ENCODE results near the gene CASZ1.

CASZ1 gene

DNA sequence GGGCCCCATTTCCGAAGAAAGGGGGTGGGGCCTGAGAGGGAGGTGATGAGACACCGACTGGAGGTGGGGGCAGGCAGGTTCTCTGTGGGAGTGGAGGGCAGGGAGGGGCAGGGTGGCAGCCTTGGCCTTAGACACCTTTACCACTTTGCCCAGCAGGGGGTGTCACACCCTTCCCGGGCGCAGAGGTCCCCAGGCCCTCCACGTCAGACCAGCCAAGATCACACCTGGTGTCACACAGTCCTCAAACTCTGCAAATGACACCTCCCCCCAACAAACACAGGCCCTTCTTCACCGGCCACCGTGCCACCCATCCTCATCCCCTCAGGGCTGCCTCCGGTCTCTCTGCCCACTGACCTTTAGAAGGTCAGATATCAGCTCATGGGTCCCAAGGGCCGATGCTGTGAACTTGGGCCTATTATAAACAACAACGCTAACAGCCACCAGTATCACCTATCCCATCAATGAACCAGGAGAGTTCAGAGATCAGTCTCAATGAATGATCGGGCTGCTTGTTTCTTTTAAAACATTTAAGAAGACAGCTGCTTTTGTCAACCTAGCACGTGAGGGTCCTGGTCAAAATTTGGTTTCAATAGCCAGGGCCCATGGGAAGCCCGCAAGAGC lies 103.9 kb downstream of the CASZ1 start:
- DNase-seq (ENCODE audit: extremely low read depth in 1 of 2, low read depth in 1 of 2) = peak in 1 of 2 donors; percentile 70

DNA sequence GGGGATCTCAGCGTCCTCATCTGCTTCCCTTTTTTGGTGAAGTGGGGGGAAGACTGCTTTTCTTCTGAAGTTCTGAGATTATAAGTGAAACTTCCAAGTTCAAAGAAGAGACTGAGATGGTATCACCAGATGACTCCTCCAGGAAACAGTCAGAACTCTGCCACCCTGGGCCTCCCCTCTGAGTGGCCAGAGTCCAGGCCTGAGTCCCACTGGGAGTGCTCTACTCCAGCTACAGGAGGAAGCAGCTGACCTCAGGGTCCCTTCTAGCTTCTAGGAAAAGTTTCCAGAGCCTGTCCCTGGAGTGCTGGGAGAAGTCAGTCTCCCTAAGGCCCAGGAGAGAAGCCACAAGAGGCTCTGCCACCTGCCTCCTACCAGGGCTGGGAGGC lies 104.7 kb downstream of the CASZ1 start:
- DNase-seq (ENCODE audit: extremely low read depth in 1 of 2, low read depth in 1 of 2) = peak in 1 of 2 donors; percentile 25

DNA sequence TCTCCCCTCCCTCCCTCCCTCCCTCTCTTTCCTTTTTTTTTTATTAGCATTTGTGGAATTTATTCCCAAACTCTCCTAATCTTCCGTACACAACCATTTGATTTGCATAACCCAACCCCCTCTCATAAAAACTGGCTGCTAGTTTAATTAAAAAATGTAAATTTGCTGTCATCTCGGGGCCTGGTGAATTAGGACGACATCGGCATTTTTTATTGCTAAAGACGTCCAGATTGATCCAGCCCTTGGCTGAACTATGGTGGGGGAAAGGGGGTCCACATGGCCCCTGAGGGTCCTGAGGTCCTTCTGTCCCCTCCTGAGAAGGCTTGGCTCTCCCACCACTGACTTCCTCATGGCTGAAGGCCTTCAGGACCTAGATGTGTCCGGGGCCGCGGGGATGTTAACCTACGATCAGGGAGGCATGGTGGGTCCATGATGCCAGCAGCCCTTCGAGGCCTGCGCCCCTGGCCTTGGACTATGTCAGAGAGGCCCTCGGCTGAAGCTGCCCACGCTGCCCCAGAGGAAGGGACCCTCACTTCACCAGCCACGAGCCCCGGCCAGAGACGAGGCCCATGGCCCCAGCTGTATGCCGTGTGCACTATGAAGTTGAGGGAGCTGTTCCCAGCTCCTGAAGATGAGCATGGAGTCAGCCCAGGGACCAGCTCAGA lies 105.2 kb downstream of the CASZ1 start:
- no peak for DNase-seq (ENCODE audit: extremely low read depth in 1 of 2, low read depth in 1 of 2)

DNA sequence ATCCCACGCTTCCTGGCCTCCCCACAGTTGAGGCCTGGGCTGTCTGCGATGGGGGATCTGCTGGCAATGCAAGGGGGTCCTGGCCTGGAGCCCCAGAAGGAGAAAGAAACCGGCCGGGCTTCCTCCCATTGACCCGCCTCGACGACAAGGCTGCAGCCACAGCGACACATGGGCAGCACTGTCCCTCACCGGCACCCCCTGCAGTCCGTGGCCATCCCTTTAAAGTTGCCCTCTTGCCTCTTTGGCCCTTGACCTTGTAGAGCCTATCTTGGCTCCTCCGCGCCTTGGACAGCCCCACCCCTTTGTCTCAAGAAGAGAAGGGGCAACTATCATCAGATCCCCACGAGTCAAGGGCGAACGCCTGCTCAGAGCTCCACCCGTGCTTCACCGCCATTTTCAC lies 106.0 kb downstream of the CASZ1 start:
- no peak for DNase-seq (ENCODE audit: extremely low read depth in 1 of 2, low read depth in 1 of 2)

DNA sequence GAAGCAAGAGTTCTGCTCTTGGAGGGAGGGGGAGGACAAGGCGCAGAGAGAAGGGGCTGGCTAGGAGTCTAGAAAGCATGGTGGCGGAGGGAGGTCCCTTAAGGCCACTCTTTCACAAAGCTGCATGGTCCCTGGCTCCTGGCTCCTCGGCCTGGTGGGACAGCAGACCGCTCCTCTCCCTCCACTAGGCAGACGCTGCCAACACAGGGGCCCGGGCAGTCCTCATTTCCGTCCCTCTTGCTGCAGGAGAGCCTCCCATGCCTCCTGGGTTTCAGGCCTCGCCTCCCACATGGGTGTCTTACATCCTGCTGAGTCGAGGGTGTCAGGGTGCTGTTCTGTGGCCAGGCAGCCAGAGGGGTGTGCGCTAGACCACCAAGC lies 108.0 kb downstream of the CASZ1 start:
- DNase-seq (ENCODE audit: extremely low read depth in 1 of 2, low read depth in 1 of 2) = no peak

DNA sequence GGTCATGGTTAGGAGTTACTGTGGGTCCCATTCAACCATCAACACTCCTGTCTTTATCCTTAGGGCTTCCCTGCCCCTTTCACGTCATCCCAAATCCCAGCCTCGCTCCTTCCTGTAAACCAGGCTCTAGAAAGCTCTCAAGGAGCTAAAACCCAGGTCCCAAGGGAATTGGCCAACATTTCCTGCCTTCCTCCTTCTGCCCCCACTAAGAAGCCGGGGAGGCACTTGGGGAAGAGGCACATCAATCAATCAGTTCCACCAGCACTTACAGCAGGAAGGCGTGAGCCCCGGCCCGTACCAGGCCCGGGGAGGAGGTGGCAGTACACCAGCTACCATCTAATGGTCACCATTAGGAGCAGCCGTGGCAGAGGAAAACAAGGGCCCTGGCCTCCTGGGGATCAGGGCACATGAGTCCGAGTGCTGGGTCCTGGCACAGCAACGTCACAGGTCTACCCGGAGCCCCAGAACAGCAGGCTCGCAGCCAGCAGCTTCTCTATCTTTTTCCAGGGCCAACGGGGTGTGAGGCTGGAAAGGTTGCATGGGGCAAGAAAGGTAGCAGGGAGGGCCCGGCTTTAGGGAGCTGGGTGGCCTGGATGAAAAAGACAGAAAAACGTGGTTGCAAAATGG lies 108.6 kb downstream of the CASZ1 start:
- DNase-seq (ENCODE audit: extremely low read depth in 1 of 2, low read depth in 1 of 2) = no peak

DNA sequence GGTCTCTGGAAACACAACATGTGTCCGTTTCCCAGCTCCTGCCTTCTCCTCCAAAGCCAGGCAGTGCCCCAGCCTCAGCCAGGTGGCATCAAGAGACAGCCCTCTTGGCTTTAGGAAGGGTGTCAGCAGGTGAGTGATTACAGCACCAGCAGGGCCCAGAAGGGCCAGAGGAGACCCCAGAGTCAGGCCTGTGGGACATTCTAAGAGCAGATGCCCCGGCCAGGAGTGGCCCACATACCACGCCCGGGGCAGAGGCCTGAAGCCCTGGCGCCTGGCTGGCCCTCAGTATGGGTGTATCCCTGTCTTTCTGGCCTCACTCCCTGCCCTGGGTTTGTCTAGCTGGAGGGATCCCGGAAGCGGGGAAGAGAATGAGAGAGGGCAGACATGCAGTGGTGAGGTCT lies 109.2 kb downstream of the CASZ1 start:
- DNase-seq (ENCODE audit: extremely low read depth in 1 of 2, low read depth in 1 of 2) = no peak

DNA sequence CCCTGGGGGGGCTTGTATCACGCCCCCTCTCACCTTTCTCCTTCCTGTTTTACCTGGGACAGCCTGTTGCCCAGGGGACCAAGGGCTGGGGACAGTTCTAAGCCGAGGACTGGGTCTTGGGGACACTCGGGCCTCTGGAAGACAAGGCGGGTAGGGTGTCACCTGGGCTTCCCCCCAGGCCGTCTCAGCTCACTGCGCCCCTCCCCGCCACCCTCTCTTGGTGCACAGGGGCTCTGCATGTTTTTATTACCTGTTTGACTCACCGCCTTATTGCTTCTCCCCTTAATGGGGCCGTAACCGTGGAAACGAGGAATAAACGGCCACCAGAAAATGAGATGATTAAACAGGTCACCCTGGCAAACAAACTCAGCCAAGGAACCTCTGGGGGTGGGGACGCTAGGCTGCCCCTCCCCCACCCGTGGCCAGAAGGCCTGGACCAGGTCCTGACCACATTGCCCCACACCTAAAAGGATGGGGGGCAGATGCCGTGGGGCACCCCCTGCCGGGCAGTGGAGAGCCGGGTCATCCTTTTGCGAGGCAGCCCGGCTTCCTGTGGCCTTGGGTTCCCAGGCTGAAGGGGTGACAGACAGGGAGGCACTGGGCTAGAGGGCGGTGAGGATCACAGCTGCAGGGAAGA lies 109.9 kb downstream of the CASZ1 start:
- no peak for DNase-seq (ENCODE audit: extremely low read depth in 1 of 2, low read depth in 1 of 2)

DNA sequence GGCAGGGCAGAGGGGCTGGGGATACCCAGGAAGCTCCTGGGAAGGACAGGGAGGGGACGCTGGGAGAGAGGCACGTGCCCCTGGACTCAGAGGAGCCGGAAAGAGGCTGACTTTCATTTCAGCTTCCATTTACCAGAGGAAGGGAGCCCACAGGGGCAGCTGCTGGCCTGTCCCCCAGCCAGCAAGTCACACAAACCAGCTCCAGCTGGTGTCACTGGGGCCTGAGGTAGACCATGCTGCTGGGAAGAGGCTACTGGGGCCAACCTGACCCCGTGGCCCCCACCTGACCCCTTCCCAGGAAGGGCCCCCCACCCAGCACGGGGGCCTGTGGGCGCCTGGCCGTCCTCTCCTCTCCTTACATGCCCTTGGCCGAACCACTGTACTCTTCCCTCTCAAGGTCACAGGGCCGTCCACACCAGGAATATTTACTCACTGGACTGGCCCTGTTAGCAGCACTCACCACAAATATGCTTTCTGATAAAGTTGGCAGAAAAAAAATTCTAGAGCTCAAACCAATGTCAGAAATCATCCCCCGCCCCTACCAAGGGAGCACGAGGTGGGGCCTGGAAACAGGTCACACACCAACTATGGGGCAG lies 110.5 kb downstream of the CASZ1 start:
- DNase-seq (ENCODE audit: extremely low read depth in 1 of 2, low read depth in 1 of 2) = no peak

DNA sequence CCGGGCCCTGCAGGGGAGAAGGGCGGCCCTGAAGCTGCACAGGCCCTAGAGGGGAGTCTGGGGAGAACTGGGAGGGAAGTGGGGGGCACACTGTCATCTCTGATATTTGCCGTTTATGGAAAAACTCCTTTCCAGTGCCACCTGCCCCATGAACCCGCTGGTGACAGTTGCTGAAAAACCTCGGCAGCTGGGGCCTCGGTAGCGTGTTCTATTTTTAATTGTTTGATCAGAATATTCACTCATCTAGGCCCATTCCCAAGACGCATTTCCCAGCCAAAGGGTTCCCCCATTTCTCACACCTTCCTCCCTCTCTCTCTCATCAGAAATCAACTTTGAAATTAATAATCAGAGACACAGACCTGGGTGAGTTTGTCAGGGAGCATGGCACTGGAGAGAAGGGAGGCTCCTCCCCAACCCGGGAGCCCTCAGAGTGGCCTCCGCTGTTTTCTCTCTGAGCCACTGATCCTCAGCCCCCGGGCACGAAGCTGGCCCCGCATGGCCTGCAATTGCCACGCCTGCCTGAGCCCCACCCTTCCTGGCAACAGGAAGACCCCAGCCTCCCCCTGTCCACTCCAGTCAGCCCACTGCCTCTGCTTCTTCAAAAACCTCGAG lies 111.1 kb downstream of the CASZ1 start:
- DNase-seq (ENCODE audit: extremely low read depth in 1 of 2, low read depth in 1 of 2) = no peak

DNA sequence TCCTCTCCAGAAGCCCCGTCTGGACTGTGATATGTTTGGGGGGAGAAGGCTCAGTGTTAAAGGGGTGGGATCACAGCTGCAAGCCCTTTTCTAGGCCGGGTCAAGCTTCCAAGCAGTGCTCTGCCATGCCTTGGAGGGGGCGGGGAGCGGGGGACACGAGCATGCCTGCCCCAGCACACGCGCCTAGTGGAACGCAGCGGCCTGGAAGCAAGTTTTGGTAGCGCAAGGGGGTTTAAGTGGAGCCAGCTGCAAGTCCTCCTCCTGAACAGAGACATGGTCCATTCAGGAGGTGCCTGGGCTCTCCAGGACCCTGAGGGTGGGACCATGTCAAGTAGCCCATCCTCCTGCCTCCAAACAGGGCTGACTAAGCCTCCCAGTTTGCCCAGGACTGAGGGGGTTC lies 112.2 kb downstream of the CASZ1 start:
- no peak for DNase-seq (ENCODE audit: extremely low read depth in 1 of 2, low read depth in 1 of 2)

DNA sequence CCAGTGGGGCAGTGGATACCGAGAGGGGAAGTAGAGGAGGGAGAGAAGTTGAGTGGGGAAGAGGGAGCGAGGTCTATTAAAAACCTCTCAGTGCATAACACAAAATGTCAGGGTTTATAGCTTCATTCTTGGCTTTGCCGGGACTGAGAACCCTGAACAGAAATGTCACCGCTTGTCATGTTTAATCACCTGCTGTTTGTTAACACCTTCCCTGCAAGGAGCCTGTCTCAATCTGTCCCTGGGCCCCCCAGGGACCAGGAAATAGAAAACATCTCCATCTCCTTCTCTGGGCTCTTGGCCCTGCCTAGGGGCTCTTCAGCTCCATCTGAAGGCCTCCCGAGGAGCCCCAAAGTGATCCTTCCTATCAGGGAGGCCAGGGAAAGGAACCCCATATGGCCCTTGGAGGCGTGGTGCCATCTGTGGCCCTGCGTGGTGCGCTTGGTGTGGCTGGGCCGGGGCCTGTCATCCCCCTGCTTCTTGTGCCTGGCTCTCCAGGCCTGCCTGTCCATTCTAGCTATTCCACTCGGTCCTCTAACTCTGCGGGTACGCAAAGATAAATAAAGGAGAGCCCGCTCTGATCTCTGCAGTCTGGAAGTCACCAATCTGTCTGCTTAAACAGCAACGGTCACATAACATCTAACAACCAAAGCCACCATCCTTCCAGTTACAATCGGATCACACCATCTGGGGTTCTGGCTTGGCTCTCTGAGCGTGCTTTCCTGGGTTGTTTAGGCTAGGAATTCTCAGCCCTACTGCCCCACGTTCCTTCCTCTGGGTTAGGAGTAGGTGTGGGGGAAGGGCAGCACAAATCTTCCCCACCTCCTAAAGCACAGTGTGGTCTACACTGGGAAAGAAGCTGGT lies 113.8 kb downstream of the CASZ1 start:
- DNase-seq (ENCODE audit: extremely low read depth in 1 of 2, low read depth in 1 of 2) = no peak

DNA sequence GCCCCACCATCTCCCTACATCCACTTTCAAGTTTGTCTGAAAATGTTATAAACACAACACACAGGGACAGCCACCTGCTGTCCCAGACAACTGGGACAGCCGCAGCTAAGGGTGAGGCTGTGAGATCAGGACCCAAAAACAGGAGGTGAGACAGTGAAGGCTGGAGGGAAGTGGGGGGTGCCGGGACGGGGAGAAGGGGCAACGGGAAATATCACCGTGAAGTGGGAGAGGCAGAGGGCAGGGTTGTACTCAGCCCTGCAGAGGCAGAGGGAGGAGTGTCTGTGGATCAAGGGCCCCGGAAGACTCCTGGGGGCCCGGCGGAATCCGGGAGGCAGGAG lies 114.4 kb downstream of the CASZ1 start:
- no peak for DNase-seq (ENCODE audit: extremely low read depth in 1 of 2, low read depth in 1 of 2)

DNA sequence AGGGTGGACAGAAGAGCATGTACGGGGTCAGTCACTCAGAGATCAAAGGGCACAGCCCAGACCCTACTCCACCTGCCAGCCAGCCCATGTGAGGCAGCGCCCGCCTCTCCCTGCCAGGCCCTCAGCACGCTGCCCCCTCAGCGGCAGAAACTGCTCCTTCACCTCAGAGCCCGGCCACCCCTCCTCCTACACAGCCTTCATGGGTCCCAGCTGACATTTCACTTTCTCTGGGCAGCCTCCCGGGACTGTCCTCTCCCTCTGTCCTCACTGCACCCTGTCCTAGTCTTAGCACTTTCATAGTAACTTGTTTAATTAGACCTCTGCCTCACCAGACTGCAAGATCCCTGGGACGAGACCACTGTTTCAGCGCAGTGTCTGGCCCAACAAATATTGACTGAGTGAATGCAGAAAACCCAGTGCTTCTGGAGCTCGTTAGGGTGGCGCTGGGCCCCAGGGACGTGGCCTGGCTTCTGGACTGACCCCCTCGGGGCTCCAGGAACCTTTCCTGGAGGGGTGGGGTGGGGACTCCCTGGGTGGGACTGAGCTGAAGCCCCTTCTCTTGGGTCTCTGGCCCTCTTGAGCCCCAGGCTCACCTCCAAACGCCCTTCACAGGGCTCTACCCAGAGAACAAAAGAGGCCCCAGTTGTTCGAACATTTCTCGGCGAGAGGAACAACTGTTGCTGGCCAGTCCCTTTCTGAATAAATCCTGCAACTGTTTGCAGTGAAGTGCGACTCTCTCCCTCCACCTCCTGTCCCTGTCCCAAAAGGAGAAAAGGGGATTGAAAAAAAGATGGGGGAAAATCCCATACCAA lies 114.9 kb downstream of the CASZ1 start:
- no peak for DNase-seq (ENCODE audit: extremely low read depth in 1 of 2, low read depth in 1 of 2)

DNA sequence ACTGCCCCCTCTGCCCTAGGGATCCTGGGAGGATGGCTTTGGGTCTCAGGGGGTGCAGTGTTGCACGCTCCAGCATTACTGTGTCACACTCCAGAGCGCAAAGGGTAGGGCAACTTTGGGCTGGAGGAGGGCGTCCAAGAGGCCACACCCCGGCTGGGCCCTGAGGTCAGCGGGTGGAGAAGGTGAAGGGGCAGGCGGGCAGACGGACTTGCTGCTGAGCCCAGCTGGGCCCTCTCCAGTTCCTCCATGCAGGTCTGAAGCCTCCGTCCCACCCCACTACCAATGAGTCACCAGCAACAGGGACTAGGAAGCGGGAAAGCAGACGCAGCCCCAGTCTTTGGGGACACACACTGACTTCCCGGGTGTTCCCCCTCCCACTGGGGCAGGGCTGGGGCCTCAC lies 116.0 kb downstream of the CASZ1 start:
- no peak for DNase-seq (ENCODE audit: extremely low read depth in 1 of 2, low read depth in 1 of 2)

DNA sequence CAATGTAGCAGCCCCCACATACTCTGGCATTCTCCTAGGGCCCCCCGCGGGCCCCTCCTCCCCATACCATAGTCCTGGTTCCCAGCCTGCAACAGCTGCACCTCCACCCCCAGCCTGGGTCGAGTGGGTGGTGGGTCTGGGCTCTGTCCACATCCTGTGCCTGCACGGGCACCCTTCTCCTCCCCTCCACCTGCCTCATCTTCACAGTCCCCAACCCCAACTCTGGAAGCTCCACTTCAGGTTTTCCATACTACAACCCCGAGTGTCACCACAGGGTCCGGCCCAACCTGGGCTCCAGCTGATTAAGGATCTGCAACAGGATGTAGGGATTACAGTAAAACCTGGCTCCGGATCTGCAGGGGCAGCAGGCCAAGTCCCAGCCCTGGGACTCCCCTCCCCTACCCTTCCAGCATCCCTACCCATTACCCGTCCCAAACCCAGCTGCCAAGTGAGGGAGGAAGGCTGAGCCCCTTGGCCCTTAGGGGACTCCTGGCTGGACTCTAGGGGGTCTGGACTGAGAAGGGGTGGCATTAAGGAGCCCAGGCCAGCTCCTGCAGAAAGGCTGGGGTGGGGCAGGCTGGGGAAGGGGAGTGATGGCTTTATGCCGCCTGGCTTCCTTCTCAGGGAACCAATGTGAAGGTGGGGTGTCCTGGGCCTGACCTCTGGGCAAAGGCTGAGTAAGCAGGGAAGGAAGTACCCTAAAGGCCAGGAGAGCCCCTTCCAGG lies 116.8 kb downstream of the CASZ1 start:
- DNase-seq (ENCODE audit: extremely low read depth in 1 of 2, low read depth in 1 of 2) = no peak

DNA sequence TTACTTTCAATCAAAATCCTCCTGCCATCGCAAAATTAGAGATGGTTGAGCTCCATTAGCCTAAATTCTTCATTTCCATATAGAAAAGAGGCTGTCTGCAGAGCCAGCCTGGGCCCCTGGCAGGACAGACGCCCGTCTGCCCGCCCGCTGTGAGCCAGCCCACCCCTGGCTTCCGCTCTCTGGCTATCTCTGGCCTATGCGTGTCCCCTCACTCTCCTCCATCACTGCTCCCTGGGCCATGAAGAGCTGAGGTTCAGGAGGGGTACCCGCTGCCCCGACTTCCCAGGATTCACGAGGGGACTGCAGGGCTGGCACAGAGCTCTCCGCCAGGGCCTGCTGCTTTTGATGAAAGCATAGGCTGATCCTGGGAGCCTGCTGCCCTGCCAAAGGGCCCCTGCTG lies 117.6 kb downstream of the CASZ1 start:
- no peak for DNase-seq (ENCODE audit: extremely low read depth in 1 of 2, low read depth in 1 of 2)

DNA sequence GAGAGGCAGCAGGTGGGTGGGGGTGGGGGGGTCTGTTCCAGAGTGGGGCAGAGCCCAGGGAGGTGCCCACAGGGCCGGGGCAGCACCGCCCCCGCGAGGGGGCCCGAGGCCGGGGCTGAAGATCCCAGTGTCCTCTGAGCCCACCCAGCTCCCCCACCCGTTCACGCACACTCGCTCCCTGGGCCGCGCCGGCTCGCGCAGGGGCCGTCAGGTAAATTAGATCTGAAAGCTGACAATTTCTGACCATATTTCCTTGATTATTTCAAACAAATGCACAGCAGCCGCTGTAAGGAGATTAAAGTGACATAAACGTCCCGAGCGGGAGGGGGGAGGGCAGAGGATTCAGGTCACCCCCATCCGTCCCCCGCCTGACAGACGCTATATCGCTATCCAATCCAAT lies 118.0 kb downstream of the CASZ1 start:
- no peak for DNase-seq (ENCODE audit: extremely low read depth in 1 of 2, low read depth in 1 of 2)
